Fibroblast of skin of scalp (primary cell): ENCODE results near the gene VWA3B. TPM values are rescaled to one million over a fixed set of nuclear protein-coding genes. Genes with fewer than 3 reads are reported as not detected.
A peak's percentile ranks its signal among the peaks of the same experiment; 100 is the strongest.
"Not testable (repeated sequence)": the region's sequence is repeated elsewhere in the genome, so short reads cannot be mapped to it uniquely, and the experiment has no call there.

Source experiments
- DNase-seq: peaks from one replicate; pipeline ENCODE4 v3.0.0-alpha.2; 2013
- polyA plus RNA-seq, 2 experiments: library from polyadenylated mRNA; unstranded; fragments of 120-200 nt; gene quantifications; one replicate each; pipeline ENCODE4 v1.2.1, GENCODE V29; 2013; ENCODE audit not compliant: insufficient read length in 2 of 2

The VWA3B gene, protein sequence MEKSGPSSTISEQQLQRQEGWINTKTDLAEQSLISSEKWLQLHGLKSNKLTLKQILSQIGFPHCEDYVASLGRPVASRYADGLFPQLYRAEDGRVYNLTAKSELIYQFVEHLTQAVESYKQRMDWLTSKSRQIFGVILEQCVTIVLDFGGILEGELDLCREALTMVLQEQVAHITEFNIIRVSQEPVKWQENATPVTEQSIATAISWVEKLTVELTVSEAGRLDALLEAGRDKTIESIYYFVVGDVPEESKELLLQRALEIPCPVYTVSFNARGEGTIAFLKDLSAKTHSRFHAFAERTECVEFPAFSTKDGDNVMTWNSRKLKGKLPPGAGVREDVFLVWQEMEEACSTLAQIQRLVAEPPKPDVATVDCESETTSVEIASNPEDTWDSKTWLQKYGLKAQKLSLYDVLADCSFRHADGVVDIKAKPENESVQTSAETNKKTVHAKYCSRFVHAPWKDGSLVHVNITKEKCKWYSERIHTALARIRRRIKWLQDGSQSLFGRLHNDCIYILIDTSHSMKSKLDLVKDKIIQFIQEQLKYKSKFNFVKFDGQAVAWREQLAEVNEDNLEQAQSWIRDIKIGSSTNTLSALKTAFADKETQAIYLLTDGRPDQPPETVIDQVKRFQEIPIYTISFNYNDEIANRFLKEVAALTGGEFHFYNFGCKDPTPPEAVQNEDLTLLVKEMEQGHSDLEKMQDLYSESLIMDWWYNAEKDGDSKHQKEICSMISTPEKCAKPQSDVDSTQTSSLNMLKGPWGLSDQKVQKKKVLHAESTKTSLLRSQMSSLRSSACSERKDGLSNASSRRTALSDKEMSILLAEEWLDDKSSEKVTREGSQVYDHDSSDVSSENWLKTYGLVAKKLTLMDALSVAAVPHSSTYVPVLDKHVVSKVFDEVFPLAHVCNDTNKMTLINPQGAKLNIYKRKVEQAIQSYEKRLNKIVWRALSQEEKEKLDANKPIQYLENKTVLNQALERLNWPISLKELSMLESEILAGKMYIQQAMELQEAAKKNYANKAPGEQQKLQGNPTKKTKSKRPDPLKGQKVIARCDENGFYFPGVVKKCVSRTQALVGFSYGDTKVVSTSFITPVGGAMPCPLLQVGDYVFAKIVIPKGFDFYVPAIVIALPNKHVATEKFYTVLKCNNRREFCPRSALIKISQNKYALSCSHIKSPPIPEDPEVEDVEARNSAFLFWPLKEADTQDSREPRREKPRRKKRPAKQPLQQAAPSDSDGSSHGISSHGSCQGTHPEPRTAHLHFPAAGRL (N-terminal part only)
- polyA plus RNA-seq (2013, experiment 1 of 2; ENCODE audit: insufficient read length) = not detected
- not detected for polyA plus RNA-seq (2013, experiment 2 of 2; ENCODE audit: insufficient read length)

DNA sequence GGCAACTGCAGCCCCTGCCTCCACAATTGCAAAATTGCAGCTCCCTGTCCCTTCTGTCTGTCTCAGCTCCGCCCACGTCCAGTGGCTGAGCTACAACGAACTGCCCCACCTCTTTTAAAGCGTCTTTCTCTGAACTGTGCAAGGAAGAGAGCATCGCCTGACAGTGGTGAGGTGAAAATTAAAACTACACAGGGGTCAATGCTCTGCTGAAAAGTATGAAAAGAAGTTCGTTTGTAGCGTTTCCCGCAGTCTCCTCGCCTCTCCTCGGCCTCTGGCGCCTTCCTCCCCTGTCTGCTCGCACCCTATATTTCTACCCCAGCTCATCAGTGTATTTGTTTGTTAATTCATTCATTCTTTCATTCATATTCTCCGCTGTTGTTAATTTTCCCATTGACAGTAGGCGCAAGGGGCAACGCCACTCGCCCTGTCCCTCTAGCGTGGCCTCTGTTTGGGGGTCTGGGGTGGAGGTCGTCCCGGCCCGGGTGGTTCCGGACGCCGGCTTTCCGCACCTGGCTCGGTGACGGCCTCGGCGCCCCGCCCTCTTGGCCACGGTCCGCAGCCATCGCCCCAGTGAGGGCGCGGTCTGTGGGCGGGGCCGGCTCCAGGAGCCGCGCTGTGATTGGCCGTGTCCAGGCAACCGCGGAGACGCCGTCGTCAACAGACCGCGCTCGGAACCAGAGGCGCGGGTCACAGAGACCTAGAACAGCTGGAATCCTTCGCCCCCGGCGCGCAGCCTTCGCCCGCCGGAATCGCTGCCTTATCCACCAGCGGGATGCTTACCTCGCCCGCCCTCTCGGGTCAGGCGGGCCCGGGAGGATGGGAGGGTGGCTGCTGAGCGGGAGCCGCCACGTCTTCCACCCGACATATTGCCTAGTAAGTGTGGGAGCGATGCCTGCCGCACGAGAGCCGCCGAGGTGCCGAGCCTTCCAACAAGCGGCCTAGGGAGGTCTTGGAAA is at the start of gene VWA3B:
TSS of gene VWA3B (plus strand) at position 677 of the 956 bp plus-strand sequence. CDS start 5,926 bp downstream, outside the sequence.
- DNase-seq = peak; percentile 36

DNA sequence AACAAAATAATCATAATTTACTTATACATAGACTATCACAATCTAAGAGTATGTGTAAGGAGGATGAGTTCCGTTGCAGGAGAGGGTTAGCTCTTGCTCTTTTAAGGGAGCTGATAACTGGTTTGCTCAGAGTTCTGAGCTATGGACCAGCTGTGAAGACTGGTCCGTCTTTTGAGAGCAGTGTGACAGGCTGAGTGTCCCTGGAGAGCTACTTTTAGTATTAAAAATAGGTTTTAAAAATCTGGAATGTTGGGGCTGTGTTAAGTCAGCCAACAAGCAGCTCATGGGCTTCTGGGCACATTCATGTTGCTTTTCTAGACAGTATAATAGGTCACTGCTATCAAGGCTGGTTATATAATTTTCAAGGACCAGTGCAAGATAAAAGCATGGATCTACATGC is 49.8 kb upstream of the VWA3B start:
- no peak for DNase-seq

DNA sequence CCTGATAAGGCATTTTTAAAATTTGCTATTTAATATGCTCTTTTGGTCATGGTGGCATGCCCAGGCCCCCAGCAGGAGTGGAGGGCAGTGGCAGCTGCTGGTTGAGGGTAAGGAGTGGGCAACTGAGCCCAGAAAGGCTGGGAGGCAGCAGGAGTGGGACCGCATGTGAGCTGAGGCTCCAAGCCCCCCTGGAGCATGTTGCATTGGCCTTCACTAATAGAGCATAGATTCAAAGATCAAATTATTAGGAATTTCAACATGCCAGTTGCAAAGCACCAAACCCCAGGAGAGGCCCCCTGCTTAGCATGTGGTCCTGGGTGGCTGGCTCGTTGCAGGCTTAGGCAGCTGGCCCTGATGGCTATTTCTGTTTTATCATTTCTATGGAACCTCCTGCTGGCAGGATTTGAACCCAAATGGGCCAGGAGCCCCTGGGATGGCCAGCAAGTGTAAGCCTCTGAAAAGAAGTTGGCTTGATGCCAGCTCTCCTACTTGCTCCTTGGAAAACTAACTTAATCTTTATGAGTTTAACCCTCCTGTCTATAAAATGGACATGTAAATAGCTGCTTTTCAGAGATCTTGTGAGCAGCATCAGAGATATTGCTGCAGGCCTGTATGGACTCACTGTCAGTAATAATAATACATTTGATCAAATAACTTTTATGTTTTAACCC is 49.2 kb upstream of the VWA3B start:
- no peak for DNase-seq

DNA sequence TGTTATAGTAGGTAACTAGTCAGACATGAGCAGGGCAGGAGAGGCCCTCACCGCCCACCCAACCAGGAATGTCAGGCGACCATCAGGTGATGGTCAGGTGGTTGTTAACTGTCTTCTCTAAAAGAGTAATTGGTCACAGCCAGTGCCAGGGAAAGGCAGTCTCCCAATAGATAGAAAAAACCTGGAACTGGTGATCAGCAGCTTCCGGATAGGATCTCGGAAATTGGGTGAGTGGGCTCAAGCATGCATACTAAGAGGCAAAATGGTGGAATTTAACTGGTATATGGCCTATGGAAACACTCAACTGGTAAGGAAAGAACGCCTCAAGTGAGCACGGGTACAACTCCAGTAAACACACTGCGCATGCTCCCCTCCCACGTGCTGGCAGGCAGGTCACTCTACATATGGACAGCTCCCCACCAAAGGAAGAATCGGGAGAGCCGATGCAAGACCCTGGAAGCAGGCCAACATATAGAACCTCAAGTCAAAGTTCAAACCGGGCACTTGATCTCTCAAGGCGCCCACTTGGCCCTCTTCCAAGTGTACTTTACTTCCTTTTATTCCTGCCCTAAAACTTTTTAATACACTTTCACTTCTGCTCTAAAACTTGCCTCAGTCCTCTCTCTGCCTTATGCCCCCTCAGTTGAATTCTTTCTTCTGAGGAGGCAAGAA is 47.7 kb upstream of the VWA3B start:
- DNase-seq = no peak

DNA sequence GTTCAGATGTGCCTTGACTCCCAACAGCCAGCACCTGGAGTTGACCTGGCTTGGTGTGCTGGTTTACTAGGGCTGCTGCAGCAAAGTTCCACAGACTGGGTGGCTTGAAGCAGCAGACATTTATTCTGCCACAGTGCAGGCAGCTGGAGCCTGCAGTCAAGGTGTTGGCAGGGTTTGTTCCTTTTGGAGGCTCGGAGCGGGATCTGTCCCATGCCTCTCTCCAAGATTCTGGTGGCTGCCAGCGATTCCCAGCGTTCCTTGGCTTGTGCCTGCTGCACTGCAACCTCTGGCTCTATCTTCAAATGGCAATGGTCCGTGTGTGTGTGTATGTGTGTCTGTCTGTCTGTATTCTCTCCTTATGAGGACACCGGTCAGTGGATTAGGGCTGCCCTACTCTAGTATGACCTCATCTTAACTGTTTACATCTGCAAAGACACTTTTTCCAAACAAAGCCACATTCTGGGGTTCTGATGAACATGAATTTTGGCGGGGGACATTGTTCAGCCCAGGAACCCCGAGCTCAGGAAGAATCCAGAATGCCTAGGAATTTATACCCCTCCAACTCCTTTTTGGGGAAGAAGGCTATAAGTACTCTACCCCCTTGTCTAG is 46.5 kb upstream of the VWA3B start:
- DNase-seq = no peak

DNA sequence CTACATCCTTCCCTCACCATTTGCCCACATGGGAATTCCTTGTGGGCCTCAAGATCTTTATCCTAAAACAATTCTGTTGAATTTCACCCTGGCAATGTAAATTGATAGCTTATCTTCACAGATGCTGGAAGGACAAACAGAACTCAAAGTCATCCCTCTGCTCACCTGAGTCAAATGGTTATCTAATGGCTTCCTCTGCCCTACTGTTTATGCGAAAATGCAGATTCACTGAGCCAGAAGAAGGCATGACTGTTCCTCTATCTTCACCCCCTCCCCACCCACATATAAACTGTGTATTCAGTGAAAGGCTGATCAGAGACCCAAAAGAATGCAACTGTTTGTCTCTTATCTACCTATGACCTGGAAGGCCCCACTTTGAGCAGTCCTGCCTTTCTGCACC is 43.9 kb upstream of the VWA3B start:
- no peak for DNase-seq

DNA sequence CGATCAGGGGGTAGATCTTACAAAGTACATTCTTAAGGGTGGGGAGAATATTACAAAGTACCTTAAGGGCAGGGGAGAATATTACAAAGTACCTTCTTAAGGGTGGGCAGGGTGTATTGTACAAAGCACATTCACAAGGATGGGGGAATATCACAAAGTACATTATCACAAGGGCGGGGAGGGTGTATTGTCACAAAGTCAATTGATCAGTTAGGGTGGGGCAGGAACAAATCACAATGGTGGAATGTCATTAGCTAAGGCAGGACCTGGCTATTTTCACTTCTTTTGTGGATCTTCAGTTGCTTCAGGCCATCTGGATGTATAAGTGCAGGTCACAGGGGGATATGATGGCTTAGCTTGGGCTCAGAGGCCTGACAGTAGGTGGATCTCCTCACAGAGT is 42.2 kb upstream of the VWA3B start:
- not testable (repeated sequence) for DNase-seq

DNA sequence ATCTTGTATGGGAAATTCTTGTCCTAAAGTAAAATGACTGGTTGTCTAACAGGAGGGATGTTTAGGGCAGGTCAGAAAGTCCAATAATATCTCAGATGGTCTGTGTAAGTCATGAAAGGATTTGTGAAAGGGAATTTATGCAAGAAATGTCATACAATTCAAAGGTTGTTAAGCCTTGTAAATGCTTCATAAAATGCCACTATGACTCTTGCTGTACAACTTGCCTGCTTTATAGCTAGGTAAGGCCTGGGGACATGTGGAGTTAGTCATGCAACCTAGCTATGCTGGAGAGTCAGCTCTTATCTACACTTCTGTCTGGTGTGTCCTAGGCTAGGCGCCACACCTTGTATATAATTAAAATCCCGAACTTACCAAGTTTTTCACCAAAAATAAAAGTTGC is 36.9 kb upstream of the VWA3B start:
- DNase-seq = no peak

DNA sequence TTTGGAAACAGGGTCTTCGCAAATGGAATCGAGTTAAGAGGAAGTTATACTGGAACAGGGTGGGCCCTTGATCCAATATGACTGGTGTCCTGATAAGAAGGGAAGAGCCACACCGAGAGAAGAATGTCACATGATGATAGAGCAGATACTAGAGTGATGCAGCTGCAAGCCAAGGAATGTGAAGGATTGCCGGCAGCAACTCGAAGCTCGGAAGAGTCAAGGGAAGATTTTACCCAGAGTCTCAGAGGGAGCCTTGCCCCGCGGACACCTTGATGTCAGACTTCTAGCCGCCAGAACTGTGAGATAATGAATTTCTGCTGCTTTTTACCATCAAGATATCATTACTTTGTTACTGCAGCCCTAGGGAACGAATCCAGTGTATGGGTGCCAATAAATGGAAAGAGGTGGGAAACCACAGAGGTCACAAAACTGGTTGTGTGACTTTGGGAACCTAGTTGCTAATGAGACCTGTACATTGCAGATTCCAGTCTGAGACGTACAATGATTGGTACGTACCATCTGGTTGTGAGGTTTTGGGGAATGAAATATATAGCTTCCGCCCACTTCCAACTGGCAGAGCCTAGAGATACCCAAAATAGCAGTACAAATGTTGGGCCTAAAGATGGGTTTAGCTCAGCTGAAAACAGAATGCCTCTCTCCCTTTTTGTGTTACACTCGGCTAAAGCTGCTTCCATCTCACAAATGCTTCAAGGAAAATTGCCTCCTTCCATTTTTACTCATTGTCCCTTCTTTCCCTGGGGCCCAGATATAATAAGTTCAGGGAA is 28.6 kb upstream of the VWA3B start:
- DNase-seq = no peak

DNA sequence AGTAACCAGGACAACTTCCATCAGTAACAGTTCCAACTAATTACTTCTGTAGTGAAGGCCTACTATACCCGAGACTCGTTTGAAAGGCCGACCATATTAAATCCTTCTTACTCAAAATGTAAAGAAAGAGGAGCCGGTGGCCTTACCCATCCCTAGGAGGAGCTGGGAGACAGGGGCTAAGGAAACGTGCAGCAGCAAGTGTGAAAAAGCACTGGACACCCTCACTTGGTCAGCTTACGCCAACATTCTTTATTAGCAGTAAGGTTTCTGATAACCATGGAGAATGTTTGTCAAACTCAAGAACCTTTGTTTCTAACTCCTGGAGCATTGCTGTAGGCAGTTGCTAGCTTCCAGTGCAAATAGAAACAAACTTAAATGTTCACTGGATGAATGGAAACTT is 26.7 kb upstream of the VWA3B start:
- DNase-seq = no peak

DNA sequence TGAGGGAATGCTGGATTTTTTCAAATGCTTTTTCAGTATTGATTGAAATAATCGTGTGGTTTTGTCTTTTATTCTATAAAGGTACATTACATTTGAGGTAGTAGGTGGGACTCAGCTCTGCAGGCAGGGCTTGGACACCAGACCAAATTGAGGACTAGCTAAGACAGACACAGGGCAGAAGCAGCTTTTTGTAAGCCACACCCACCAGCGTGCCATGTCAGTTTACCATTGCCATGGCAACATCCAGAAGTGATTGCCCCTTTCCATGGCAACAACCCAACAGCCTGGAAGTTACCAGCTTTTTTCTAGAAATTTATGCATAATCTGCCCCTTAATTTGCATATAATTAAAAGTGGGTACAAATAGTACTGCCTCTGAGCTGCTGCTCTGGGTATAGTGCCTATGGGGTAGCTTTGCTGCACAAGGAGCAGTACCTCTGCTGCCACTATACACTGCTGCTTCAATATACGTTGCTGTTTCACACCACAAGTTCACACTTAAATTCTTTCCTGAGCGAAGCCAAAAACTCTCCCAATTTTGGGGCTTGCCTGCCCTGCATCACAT is 23.6 kb upstream of the VWA3B start:
- no peak for DNase-seq

DNA sequence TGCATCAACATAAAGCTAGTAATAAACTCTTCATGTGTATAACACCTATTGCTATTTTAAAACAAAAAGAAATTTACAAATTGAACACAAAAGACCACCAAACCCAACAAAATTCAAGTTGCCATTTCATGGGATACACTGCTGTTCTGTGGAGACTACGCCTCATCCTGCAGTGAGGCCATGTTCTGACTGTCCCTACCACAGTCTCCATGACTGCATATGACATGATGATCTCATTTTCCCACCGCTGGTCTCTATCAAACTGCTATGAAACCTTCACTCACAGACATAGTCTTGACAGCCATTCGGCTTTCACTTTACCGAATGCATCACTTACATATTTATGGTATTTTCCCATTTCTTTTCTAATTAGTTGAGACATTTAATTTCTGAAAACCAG is 21.2 kb upstream of the VWA3B start:
- no peak for DNase-seq

DNA sequence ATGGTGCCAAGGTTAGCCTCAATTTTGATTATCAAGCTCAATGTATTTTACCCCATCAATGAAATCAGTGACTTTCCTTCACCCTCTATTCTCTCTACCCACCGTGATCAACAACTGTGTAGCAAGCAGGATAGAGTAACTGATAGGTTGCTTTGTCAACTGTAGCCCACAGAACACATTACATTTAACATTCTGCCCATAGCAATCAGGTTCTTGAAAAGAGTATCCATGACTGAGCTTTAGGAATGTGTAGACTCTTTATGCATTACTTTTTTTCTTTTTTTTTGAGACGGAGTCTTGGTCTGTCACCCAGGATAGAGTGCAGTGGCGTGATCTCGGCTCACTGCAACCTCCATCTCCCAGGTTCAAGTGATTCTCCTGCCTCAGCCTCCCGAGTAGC is 19.8 kb upstream of the VWA3B start:
- no peak for DNase-seq

DNA sequence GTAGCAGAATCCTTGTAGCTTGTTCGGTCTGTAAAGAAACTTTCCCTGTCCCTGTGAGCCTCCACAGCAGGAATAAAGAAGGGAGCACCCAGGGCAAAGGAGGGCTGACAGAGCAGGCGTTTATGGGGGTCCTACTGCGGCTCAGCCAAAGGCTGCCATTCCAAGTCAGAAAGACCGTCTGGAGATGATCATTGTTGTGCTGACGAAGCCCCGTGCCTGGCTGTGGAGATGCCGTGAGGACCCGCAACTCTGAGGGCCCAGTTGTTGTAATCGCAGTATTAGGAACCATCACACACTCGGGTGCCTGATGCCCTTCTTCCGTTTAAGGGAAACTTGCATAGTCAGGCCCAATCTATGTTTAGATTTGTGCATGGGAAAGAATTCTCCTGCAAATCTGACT is 16.9 kb upstream of the VWA3B start:
- no peak for DNase-seq

DNA sequence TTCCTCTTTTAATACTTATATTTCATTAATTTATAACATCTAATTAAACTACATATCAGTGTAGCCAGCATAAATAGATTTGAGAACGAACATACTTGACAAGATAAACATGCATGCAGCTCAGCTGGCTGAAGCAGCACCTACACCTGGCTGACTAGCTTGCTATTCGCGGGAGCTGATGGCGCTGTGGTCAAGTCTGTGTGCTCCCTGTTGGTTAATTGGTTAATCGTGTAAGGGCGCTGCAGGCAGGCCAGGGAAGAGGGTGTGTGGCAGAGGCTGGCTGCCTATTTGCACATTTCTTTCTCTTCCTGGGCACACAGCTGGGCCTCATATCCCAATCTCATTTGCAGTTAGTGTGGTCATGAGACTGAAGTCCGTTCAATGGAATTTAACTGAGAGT is 14.5 kb upstream of the VWA3B start:
- no peak for DNase-seq

DNA sequence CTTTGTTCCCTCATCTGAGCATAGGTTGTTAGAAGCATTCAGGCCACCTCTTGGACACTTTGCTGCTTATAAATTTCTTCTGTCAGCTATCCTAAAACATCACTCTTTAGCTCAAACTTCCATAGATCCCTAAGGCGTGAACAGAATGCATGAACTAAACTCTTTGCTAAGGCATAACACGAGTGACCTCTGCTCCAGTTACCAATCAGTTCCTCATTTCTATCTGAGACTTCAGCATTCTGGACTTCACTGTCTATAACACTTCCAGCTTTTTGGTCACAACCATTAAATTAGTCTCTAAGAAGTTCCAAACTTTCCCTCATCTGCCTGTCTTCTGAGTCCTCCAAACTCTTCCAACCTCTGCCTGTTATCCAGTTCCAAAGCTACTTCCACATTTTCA is 8.3 kb upstream of the VWA3B start:
- DNase-seq = no peak

DNA sequence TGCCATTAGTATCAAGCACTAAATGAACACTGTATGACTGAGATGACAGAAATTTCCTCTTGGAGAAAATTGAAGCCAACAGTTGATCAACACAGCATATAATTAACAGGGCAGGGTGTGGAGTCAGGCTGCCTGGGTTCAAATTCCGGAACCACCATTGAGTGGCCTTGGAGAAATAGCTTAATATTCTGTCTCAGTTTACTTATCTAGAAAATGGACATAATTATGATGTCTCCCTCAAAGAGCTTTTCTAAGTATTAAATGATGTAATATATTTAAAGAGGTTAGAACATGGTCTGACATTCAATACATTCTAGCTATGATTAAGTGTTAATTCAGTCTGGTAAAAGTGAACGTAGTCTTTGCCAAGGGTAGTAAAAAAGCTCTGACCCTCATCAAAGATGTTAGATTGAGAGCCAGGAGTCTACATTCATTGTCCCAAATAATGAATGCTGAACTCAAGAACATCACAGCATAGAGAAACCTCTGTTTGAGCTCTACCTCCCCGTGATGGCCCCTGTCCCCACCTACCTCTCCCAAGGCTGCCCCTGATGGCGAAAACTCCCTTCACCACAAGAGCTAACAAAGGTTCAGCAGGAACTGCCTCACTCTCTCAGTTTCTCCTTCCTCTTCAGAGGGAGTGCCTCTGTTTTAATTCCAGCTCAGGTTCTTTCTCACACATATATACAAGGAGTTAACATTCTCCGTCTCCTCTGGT is 2.7 kb upstream of the VWA3B start:
- DNase-seq = no peak

DNA sequence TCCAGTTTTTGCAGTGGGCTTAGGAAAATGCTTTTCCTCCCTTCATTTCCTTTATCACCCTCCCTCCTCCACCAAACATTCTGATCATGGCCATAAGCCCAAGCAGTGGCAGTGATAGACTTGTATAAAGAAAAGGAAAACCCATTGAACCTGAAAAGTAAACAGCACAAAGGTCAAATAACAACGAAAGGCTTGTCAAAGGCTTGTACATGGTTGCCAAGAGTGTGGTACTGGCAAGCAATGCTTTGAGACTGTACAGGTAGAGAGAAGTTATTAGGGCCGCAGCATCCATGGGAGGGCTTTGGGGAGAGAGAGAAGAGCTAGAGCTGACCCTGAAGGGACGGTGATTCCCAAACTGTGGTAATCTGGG is 2.1 kb upstream of the VWA3B start:
- no peak for DNase-seq
